NCI-H82 (cell line): ENCODE data around the gene MEST.
"Not testable (repeated sequence)": the region's sequence is repeated elsewhere in the genome, so short reads cannot be mapped to it uniquely, and the experiment has no call there.

ENCODE experiments used
- DNase-seq: peaks from one replicate; lab custom pipeline; 2025; lab: John Stamatoyannopoulos, UW

MEST gene

GRCh38 chr7:130523519-130524125 is 31.7 kb downstream of the MEST start:
- DNase-seq, result not testable (repeated sequence)

DNA sequence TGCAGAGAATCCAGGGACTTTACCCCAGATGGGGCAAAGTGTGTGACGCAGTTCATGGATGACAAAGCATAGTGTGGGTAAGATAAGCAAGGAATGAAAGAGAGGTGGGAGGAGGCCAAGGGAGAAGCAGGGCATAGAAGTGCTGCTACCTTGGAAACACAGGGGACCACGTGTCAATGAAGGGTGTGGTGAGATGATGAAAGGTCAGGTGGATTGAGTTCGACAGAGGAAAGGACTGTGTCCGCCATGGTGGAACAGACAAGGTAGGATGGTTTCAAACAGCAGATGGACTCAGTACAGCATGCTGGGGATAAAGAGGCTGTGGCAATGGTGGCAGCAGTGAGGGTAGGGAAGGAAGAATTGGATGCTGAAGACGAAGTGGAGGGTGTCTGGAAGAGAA is 32.7 kb downstream of the MEST start:
- no peak for DNase-seq

GRCh38 chr7:130527752-130528355 is 36.0 kb downstream of the MEST start:
- DNase-seq, result not testable (repeated sequence)

DNA sequence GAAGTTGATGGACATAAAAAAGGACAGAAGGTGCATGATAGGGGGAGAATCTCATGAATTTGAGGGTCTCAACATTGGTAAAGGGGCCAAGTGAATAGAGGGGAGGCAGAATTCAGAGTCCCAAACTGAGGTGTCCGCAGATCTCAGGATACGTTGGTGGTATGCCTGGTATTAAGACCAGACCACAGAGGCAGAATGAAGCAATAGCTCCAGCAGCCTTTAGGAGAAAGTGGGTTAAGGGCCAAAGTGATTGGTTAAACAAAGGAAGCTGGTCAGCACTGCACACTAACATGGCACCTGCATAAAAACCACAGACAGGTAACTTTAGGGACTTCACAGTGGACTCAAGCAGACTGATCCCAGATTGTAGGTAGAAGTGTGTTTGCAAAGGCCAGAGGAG is 37.5 kb downstream of the MEST start:
- DNase-seq, result no peak

- not testable (repeated sequence) for DNase-seq
These were observed 46.0 kb downstream of the MEST start for GRCh38 chr7:130537894-130538293.

GRCh38 chr7:130541287-130541686 is 49.4 kb downstream of the MEST start:
- not testable (repeated sequence) for DNase-seq

- not testable (repeated sequence) for DNase-seq
These were observed 50.4 kb downstream of the MEST start for GRCh38 chr7:130542297-130542696.

DNA sequence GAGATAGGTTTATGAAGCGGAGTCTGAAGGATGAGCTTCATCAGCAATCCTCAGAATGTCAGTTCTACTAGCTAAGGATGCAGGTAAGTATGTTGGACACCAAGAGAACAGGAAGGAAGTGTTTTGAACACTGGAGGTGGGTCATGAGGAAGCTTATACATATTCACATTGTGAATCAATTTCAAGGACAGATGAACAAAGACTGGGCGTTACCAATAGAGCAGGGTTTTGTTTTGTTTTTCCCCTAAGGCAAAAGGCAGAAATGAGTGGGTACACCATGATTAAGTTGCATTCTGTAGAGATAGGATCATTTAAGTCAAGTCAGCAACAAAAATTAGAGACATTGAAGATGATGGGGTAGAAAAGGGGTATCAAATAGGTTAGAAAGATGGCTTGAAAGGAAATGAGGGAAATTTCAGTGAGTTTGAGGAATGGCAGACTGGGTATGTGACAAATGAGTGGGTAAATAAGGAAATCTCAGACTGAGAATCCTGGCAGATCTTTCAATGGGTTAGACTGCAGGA is 51.7 kb downstream of the MEST start:
- DNase-seq, result no peak

- DNase-seq, result no peak
These were observed 52.5 kb downstream of the MEST start for GRCh38 chr7:130544356-130544755.

- no peak for DNase-seq
These were observed 61.6 kb downstream of the MEST start for GRCh38 chr7:130553398-130554029.

DNA sequence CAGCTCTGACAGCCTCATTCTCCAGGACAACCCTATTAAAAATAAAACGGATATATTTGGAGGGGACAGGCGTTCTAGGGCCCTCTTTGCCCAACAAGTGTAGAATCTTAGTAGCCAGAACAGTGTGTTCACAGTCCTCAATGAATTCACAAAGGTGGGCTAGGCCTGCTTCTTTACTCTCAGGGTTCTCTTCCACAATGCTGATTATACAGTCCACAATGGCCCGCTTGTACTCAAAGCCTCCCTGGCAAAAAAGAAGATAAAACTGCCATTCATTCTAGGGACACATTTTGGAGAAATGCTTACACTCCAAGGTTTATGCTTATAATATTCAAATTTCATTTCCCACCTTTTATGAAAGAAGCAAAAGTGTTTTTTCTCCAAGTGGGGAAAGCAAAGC is 62.6 kb downstream of the MEST start:
- no peak for DNase-seq
